Measurements from ENCODE around the gene LRPAP1.

- TF ChIP-seq EZH2 (IDR thresholded peaks at IDR 0.05; ENCODE audit: borderline replicate concordance) (no peak), EZH2phosphoT487 (IDR thresholded peaks at IDR 0.05; ENCODE audit: low read depth, severe bottlenecking, unreplicated experiment) (no peak)
Measured at GRCh38 chr4:3466691-3467600, 65.3 kb downstream of the LRPAP1 start.
